ENCODE data around the gene DDHD1. TPM values are rescaled to one million over a fixed set of nuclear protein-coding genes. Genes with fewer than 3 reads are reported as not detected.
"Not testable (repeated sequence)": the region's sequence is repeated elsewhere in the genome, so short reads cannot be mapped to it uniquely, and the experiment has no call there.

Gene DDHD1
- polyA plus RNA-seq, 4 donors: 10.5 to 13.0 (median 11.7) TPM

DNA sequence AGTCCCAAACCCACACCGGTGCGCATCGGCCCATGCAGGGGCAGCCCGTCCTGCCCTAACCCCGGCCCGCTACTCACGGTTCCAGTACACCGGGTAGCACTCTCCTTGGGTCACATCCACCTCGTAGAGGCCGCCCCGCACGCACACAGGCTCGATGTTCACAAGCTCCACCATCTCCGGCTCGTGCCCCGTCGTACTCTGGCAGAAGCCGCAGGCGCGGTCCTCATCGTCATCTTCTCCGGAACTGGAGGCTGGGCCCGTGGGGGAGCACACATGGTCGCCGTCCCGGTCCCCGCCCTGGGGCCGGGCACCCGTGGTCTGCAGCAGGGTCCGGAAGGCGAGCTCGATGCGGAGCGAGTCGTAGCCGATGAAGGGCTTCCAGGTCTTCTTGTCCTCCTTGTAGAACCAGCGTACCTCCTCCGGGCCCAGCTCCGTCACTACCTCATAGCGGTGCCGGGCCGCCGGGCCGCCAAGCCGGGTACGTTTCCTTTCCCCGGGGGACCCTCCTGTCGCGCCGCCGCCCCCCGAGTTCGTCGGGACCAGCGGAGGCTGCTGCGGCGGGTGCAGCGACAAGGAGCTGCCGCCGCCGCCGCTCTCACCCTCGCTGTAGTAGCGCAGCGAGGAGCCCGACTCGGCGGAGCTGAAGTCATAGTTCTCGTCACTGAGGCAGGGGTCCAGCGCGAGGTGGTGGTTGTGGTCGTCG, 788 bp downstream of the DDHD1 start:
- peak; percentile 22 to 43 (median 31) for DNase-seq (ENCODE audit: low read depth in 4 of 4, low spot score in 3 of 4)

DNA sequence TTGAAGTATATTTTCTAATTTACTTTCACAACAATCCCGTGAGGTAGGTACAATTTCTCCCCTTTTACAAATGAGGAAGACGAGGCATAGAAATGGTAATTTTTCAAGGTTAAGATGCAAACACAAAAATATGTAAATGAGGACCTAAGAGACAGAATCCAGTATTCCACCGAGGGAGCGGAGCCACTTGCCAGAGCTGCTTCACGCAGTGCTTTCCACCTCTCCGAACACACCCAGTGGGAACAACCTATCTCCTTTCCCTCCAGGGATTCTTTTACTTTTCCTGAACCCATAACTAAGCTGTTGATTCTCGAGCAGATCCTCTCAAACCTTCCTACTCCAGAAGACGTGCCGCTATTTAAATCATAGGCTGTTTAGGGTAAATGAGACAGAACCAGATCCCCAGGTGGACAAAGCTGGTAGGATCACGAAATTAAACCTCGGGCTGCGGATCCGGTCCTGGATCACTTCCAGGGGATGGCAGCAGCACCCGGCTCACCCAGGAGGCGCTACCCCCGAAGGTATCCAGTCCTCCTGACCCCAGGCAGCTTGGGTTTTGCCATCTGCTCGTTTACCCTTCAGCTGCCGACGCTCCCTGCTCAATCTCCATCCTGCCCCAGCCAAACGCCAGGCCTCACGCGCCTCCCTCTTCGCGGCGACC, 1.5 kb downstream of the DDHD1 start:
- peak; percentile 20 to 41 (median 24) for DNase-seq (ENCODE audit: low read depth in 4 of 4, low spot score in 3 of 4)

DNA sequence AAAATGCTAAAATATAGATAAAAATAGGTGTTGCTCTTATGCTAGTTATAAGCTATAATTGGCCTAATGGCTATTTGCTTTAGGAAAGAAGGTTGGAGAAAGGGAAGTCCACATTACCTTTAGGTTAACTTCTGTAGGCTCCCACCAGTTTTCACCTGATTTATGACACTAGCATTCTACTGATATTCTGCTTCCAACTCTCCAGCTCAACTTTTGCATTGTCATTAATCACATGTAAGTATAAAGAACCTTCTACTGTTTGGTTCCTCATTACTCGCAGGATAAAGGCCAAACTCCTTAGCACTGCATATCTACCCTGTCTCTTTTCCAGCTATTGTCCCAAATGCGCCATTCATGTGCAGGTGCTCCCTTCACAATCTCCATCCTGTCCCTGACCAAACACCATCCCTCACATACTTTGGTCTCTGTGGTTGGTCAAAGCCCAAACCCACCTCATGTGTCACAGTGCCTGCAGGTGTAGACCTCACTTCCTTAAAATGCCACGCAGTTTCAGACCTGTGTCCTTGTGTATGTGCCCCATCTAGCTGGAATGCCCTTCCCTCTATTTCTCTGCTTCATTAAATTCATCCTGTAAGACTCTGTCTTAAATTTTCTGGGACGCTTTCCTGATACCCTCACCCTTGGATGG, 3.3 kb downstream of the DDHD1 start:
- no peak for DNase-seq (ENCODE audit: low read depth in 4 of 4, low spot score in 3 of 4)

DNA sequence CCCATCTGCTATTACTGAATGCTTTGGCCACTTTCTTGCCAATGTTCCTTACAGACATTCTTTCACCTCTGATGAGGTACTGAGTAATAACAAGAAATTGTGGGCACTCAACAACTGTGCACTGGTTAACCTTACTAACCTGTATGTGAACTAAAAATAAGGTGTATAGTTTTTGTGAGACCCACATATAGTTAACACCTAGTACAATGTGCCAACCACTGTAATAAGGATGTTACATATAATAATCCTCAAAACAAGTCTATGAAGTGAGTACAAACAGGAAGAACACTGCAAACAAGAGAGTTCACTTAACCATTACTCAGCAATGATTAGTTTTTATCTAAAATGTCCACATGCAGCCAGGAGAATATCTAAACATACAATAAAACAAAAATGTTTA, 4.5 kb downstream of the DDHD1 start:
- DNase-seq (ENCODE audit: low read depth in 4 of 4, low spot score in 3 of 4): no peak

DNA sequence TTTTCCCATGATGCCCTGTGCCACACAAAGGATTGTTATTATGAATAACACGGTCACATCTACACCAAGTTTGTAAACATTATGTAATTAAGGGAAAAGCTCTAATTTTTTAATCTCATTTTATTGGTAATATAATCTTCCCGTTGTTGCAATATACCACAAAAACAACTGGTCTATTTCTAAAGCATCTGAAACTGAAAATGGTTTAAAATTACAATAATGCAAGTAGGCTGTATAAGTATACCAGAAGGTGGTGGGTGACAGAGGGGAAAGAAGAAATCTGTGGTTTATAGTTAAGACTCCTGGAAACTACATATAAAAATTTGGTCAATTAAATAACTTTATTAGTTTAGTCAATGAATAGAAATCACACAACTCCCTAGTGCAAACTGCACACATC, 5.2 kb downstream of the DDHD1 start:
- no peak for DNase-seq (ENCODE audit: low read depth in 4 of 4, low spot score in 3 of 4)

DNA sequence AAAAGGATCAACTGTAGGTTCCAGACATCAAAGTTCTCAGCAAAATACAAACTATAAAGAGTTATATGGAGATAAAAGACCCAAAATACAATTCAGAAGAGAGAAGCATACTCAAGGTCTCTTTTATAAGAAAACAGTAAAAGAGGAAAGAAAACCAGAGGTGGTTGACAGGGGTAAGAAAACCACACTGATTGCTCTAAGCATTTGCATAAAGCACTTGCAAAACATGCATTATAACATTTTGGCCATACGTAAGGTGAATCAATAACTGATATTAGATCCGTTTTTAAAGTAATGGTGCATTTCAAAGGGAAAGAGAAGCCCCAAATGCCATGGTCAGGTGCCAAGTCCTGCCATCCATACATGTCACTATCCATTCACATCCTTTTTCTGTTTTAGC, 5.9 kb downstream of the DDHD1 start:
- DNase-seq (ENCODE audit: low read depth in 4 of 4, low spot score in 3 of 4): no peak

DNA sequence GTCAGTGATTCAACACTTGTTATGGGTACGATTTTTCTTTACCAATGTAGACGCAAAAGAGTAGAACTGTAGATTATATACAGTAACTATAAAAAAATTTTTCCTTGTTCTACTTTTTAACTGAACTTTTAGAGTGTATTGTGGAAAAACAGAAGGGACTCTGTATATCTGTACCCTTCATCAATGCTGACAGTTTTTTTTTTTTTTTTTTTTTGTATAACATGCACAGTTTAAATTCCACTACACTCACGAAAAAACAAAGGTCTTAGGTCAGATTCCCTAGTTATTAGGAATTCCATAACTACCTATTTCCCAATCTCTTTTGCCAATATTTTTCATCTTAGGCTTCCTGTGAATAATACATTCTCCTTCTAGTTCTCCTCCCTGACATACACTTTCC, 6.4 kb downstream of the DDHD1 start:
- DNase-seq (ENCODE audit: low read depth in 4 of 4, low spot score in 3 of 4): no peak

DNA sequence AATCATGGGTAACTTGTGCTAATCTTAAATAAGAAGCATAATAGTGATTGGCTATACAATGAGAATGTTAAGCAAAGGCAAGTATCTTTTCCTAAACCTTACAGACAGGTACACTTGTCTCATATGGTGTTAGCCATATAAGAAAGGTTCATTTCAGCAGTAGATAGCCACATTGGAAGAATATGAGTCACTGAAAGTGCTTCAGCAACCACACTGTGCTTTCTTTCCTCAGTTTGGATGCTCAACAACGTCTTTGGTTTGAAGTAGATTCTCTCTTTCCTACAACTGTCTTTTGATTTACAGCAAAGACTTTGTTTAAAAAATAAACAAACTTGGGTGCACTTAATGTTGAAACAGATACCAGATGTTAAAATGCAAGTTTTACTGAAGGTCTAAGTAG, 8.9 kb downstream of the DDHD1 start:
- no peak for DNase-seq (ENCODE audit: low read depth in 4 of 4, low spot score in 3 of 4)

DNA sequence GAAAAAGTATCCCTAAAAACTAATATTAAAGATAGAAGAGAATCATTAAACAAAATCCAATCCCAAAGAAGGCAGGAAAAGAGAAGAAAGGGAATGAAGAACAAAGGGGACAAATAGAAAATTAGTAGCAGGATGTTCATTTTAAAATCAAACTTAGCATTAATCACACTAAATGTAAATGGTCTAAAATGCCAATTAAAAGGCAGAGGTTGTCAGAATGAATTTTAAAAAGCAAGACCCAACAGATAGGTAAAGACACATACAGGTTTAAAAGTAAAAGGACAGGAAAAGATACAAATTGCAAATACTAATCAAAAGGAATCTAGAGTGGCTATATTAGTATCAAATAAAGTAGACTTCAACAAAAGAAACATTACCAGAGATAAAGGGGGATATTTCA, 12.5 kb downstream of the DDHD1 start:
- no peak for DNase-seq (ENCODE audit: low read depth in 4 of 4, low spot score in 3 of 4)

DNA sequence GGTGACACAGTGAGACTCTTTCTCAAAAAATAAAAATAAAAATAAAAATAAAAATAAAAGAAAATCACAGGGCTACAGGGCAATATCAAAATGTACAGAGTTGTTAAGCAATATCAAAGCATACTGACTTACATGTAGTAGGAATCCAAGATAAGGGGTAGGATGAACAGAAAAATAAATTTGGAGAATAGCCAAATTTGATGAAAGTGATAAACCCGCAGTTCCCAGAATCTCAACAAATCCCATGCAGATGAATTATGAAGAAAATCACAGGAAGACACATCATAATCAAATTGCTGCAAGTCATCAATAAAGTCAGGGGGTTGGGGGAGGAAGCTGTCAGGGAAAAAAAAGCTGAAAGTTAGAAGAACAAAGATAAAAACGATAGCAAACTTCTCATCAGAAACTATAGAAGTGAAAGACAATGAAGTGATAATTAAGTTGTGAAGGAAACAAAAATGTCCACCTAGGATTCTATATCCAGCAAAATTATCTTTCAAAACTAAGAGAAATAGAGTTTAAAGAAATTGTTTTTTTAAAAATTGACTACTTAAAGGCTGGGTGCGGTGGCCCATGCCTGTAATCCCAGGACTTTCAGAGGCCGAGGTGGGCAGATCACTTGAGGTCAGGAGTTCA, 15.4 kb downstream of the DDHD1 start:
- DNase-seq (ENCODE audit: low read depth in 4 of 4, low spot score in 3 of 4): no peak

DNA sequence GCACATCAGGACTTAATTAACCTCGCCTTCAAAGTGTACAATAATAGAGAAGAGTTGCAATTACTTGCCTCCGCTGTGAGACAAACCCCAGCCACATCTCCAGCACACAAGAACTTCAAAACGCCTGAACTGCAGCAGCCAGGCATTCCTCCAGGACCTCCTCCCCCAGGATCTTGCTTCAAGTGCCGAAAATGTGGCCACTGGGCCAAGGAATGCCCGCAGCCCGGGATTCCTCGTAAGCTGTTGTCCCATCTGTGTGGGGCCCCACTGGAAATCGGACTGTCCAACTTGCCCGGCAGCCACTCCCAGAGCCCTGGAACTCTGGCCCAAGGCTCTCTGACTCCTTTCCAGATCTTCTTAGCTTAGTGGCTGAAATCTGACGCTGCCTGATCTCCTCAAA, 22.6 kb downstream of the DDHD1 start:
- not testable (repeated sequence) for DNase-seq (ENCODE audit: low read depth in 4 of 4, low spot score in 3 of 4)

DNA sequence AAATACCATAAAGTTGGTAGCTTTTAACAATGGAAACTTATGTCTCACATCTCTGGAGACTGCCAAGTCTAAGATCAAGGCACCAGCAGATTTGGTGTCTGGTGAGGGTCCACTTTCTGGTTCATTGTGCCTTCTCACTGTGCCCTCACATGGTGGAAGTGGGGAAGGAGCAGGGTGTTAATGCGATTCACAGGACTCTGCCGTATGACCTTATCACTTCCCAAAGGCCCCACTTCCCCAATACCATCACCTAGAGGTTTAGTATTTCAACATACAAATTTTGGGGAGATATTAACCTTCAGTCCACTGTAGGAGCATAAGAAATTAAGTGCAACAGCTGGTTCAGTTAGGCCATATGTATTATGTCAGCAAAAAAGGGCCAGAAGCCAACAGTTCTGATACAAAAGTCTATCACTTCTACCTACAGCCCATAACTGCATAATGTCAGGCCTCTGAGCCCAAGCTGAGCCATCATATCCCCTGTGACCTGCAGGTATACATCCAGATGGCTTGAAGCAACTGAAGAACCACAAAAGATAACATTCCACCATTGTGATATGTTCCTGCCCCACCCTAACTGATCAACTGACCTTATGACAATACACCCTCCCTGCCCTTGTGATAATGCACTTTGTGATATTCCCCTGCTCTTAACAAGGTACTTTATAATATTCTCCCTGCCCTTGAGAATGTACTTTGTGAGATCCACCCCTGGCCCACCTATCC, 24.7 kb downstream of the DDHD1 start:
- no peak for DNase-seq (ENCODE audit: low read depth in 4 of 4, low spot score in 3 of 4)

DNA sequence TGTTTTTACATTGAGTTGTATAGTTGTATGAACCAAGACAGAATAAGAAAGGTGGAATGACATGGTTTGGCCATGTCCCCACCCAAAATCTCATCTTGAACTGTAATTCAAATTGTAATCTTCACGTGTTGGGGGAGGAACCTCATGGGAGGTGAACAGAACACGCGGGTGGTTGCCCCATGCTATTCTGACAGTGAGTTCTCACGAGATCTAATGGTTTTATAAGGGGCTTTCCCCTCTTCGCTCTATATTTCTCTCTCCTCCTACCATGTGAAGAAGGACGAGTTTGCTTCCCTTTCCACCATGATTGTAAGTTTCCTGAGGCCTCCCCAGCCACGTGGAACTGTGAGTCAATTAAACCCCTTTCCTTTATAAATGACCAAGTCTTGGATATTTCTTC, 25.3 kb downstream of the DDHD1 start:
- no peak for DNase-seq (ENCODE audit: low read depth in 4 of 4, low spot score in 3 of 4)

DNA sequence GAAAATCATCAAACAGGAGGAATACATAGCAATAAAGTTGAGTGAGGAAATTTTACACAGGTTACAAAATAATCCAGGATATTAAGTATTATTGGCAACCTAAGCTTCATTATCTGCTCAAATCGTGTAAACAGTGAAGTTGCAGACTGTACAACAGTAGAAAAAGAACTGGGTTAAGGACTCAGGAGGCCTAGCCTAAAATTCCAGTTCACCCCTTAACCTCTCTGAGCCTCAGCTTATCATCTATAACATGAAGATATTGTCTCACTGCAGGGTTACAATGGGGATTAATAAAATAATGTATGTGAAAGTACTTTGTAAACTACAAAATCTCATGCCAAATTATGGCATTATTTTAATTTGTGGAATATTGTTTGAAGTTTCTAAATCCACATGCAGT, 26.0 kb downstream of the DDHD1 start:
- no peak for DNase-seq (ENCODE audit: low read depth in 4 of 4, low spot score in 3 of 4)

DNA sequence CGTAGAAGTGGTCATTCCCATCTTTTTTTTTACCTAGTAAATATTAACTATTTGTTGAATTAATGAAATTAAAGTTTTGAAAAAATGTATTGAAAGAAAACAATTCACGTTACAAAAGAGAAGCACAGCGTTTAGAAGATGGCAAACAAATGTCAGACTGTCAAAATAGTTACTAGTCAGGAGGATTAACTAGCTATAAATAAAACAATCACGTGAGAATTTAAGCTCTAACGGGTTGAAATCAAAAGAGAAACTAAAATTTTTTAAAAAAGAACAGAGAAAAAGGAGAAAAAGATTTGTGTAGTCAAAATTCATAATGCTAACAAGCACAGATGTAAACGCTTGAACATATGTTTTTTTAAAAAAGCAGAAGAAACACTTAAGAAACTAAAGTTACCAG, 26.4 kb downstream of the DDHD1 start:
- DNase-seq (ENCODE audit: low read depth in 4 of 4, low spot score in 3 of 4): no peak

DNA sequence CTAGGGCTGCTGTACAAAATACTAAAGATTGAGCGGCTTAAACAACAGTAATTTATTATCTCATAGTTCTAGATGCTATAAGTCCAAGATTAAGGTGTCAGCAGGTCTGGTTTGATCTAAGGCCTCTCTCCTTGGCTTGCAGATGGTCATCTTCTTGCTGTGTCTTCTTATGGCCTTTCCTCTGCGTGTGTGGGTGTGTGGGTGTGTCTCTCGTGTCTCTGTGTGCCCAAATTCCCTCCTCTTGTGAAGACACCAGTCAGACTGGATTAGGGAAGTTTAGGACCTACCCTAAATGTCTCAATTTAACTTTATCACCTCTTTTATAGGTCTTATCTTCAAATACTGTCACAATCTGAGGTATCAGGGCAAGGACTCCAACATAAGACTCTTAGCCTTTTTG, 28.3 kb downstream of the DDHD1 start:
- no peak for DNase-seq (ENCODE audit: low read depth in 4 of 4, low spot score in 3 of 4)

DNA sequence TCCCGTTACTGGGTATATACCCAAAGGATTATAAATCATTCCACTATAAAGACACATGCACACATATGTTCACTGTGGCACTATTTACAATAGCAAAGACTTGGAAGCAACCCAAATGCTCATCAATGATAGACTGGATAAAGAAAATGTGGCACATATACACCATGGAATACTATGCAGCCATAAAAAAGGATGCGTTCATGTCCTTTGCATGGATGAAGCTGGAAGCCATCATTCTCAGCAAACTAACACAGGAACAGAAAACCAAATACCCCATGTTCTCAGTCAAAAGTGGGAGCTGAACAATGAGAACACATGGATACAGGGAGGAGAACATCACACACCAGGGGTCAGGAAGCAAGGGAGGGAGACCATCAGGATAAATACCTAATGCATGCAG, 31.7 kb downstream of the DDHD1 start:
- DNase-seq (ENCODE audit: low read depth in 4 of 4, low spot score in 3 of 4): not testable (repeated sequence)

DNA sequence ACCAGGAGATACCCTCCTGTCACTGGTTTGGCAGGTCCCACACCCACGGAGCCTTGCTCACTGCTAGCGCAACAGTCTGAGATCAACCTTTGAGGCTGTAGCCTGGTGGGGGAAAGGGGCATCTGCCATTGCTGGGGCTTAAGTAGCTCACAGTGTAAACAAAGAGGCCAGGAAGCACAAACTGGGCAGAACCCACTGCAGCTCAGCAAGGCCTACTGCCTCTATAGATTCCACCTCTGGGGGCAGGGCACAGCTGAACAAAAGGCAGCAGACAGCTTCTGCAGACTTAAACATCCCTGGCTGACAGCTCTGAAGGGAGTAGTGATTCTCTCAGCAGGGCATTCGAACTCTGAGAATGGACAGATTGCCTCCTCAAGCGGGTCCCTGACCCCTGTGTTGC, 35.6 kb downstream of the DDHD1 start:
- not testable (repeated sequence) for DNase-seq (ENCODE audit: low read depth in 4 of 4, low spot score in 3 of 4)

DNA sequence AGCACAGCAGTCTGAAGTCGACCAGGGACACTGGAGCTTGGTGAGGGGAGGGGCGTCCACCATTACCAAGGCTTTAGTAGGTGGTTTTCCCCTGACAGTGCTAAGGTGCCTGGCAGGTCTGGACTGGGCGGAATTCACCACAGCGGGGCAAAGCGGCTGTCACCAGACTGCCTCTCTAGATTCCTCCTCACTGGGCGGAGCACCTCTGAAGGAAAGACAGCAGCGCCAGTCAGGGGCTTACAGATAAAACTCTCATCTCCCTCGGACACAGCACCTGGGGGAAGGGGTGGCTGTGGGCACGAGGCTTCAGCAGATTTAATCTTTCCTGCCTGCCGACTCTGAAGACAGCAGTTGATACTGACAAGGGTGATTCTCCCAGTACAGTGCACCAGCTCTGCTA, 39.1 kb downstream of the DDHD1 start:
- DNase-seq (ENCODE audit: low read depth in 4 of 4, low spot score in 3 of 4): no peak

DNA sequence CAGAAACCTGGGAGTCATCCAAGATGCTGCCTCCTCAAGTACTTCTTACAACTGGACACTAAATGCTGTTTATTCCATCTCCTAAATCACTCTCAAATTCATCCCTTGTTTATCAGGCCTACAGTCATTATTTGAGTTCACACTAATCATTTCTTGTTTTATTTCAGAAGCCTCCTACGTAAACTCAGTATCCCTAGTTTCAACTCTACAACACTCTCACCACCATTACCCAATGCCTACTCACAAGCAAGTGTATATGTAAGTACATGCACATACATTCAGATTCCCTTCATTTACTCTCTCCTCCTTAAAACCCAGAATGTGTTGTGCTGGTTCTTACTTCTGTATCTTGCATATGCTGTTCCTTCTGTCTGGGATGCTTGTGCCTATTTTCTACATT, 43.0 kb downstream of the DDHD1 start:
- DNase-seq (ENCODE audit: low read depth in 4 of 4, low spot score in 3 of 4): no peak

Data from left renal pelvis (tissue), 4 donors.